AG04450 (cell line): ENCODE data around the gene PIERCE2. TPM values are rescaled to one million over a fixed set of nuclear protein-coding genes. Genes with fewer than 3 reads are reported as not detected.

Source experiments
- CTCF ChIA-PET: fragments of 300-600, 350-600 bp; formaldehyde crosslinking; extraction: SDS; loops from one replicate; lab custom pipeline; 2022; ENCODE audit warnings: antibody characterized with exemption, inconsistent platforms; lab: Charles Lee
- POLR2A ChIA-PET: fragments of 350-600 bp; formaldehyde crosslinking; extraction: SDS; loops from one replicate; lab custom pipeline; 2021; ENCODE audit warnings: antibody characterized with exemption, inconsistent platforms; lab: Yijun Ruan, JAX
- DNase-seq: peaks from one replicate; pipeline ENCODE4 v3.0.0-alpha.2; 2011; ENCODE audit warnings: low read depth, low spot score
- H3K27ac ChIP-seq: one replicate; pipeline ENCODE4 v1.5.1; 2012; ENCODE audit warnings: low read depth, low read length, control low read depth
- H3K27me3 ChIP-seq: one replicate; pipeline ENCODE4 v1.6.0; 2012; ENCODE audit warnings: low read length; ENCODE audit not compliant: control insufficient read depth, insufficient read depth
- H3K4me3 ChIP-seq: 2 replicates; pipeline ENCODE4 v1.5.1; 2011; ENCODE audit warnings: mild to moderate bottlenecking, low read depth, low read length, control low read depth
- H3K9me3 ChIP-seq: 2 replicates; pipeline ENCODE4 v1.5.1; 2012; ENCODE audit warnings: low read length; ENCODE audit not compliant: control insufficient read depth, insufficient read depth
- CTCF ChIP-seq: IDR thresholded peaks from 2 replicates; pipeline ENCODE4 v1.5.1; 2011; ENCODE audit warnings: low read depth, low read length, control low read depth, inconsistent platforms
- polyA minus RNA-seq: library from RNA; depleted of rRNA, polyadenylated mRNA; stranded (reverse); fragments of >200 nt; gene quantifications from 2 replicates; pipeline ENCODE4 v1.2.3, GENCODE V29; 2011; rRNA and poly(A)+ RNA removed
- polyA plus RNA-seq: library from polyadenylated mRNA; depleted of rRNA; stranded (reverse); fragments of >200 nt; gene quantifications from 2 replicates; pipeline ENCODE4 v1.2.3, GENCODE V29; 2011; rRNA removed

The PIERCE2 gene
- polyA plus RNA-seq (2.1 and 3.0 TPM in 2 replicates), polyA minus RNA-seq (0.52 TPM in 1 of 2 replicates, not detected in the other)

GRCh38 chr15:55408012-55408928 lies at the start of gene PIERCE2, which contains the start of gene CCPG1:
Gene PIERCE2 (plus strand): TSS chr15:55408495. CDS start chr15:55408769, 274 bp downstream.
Gene CCPG1 (minus strand): TSS chr15:55408359. CDS start chr15:55389424, 18,935 bp downstream.
- ChIA-PET POLR2A (interaction anchor here (0.6 to 1.7 kb wide), 6 partner anchors 19 to 632 kb away, joined by 3 to 9 read pairs (median 4); partner anchors contain the start of genes PIGB and PIGBOS1), CTCF (interaction anchor here (0.6 to 4.4 kb wide), 30 partner anchors 8 to 838 kb away, joined by 3 to 42 read pairs (median 4); no protein-coding TSS in a partner anchor)
- no peaks in the 10 kb centered on the region for H3K27me3 ChIP-seq
- peak within 1 kb of the TSS; percentile 75 for H3K27ac ChIP-seq
- peak; percentile 74 for TF ChIP-seq CTCF
- no peaks in the 10 kb centered on the region; the same call in 1 of the 2 replicates for H3K9me3 ChIP-seq
- DNase-seq = peak; percentile 85
- peak within 1 kb of the TSS; percentile 86 for H3K4me3 ChIP-seq

GRCh38 chr15:55360256-55360655 lies 48.0 kb upstream of the PIERCE2 start:
- Histone ChIP-seq H3K27me3 (no peaks in the 10 kb centered on the region), H3K4me3 (no peak overlapping the region), H3K27ac (no peak overlapping the region), H3K9me3 (no peaks in the 10 kb centered on the region)
- ChIA-PET CTCF (interaction anchor here (1.1 to 2.6 kb wide), 4 partner anchors 48 to 79 kb away, joined by 4 to 10 read pairs (median 4); partner anchors contain the start of genes CCPG1 and PIERCE2), POLR2A (interaction anchor here (0.6 to 0.7 kb wide), 2 partner anchors 48 to 255 kb away, joined by 3 read pairs; no protein-coding TSS in a partner anchor)
- TF ChIP-seq CTCF = no peak
- no peak for DNase-seq

GRCh38 chr15:55361048-55361447 lies 47.2 kb upstream of the PIERCE2 start:
- Histone ChIP-seq H3K27me3 (no peaks in the 10 kb centered on the region), H3K4me3 (no peak overlapping the region), H3K9me3 (no peaks in the 10 kb centered on the region), H3K27ac (no peak overlapping the region)
- TF ChIP-seq CTCF = no peak
- CTCF ChIA-PET = interaction anchor here (1.0 to 2.6 kb wide), 4 partner anchors 47 to 193 kb away, joined by 3 to 10 read pairs (median 4); partner anchors contain the start of genes CCPG1 and PIERCE2
- POLR2A ChIA-PET = interaction anchor here (0.6 to 0.7 kb wide), 2 partner anchors 48 to 256 kb away, joined by 3 read pairs; no protein-coding TSS in a partner anchor
- DNase-seq = no peak

- no peak for DNase-seq
- POLR2A ChIA-PET = no interaction called here
- Histone ChIP-seq H3K4me3 (no peak overlapping the region), H3K27me3 (no peaks in the 10 kb centered on the region), H3K9me3 (no peaks in the 10 kb centered on the region), H3K27ac (no peak overlapping the region)
- TF ChIP-seq CTCF = no peak
- CTCF ChIA-PET = interaction anchor here (2.6 kb wide), 1 partner anchor 46 kb away, joined by 10 read pairs; the partner anchor contains the start of genes CCPG1 and PIERCE2
These were observed 45.7 kb upstream of the PIERCE2 start for GRCh38 chr15:55362641-55363040.
